Lower leg skin (tissue), 4 donors: ENCODE measurements around the gene MFGE8. TPM values are rescaled to one million over a fixed set of nuclear protein-coding genes. Genes with fewer than 3 reads are reported as not detected.

Experiments used
- DNase-seq, 2 donors: peaks; one replicate each; pipeline ENCODE4 v3.0.0-alpha.2; 2019; ENCODE audit warnings: low spot score in 2 of 2
- H3K4me3 ChIP-seq: fragments of 200-600 bp; sonication (generic); 2 replicates; pipeline ENCODE4 v1.5.1; 2017; ENCODE audit warnings: mild to moderate bottlenecking, low read depth; ENCODE audit not compliant: poor library complexity, severe bottlenecking
- CTCF ChIP-seq, 3 donors: fragments of 450-650 bp; IDR thresholded peaks; one replicate each; pipeline ENCODE4 v1.5.1; 2016; ENCODE audit warnings: antibody characterized with exemption in 3 of 3, mild to moderate bottlenecking in 3 of 3, moderate library complexity in 2 of 3
- POLR2A ChIP-seq, 2 donors: fragments of 450-650 bp; IDR thresholded peaks; one replicate each; pipeline ENCODE4 v1.6.1; 2016 to 2017; ENCODE audit warnings: antibody characterized with exemption in 2 of 2, mild to moderate bottlenecking in 1 of 2, moderate library complexity in 1 of 2
- WGBS, 2 donors: methylation state at CpG; one replicate each; pipeline ENCODE4 v1.1.5; 2018; 5-methylcytosine and 5-hydroxymethylcytosine counted together
- intact Hi-C: fragments of 100-400 bp; cut with DNase I; formaldehyde crosslinking; loops from one replicate; pipeline ENCODE4 v1.15.0; 2023; ENCODE audit warnings: low total_unique reads
- total RNA-seq, 4 donors: library from RNA; depleted of rRNA; stranded (reverse); fragments of >200 nt; gene quantifications; one replicate each; pipeline ENCODE4 v1.1.0, GENCODE V29; 2016

The MFGE8 gene
- total RNA-seq, 4 donors from 2014 or later: 109 to 237 (median 139) TPM

DNA sequence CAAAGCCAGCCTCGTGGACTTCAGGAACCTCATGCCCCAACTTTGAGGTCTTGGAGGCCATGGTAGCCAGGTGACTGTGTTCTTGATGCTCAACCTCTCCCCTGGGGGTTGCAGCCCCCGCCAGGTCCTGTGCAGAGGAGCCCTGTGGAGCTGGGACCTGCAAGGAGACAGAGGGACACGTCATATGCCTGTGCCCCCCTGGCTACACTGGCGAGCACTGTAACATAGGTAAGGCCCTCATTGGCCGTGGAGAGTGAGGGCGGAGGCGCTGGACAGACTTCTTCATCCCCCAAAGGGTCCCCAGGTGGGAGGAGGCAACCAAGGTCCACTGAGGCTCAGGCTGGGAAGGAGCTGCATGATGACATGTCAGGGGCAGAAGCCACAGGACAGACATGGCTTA is 53.0 kb downstream of the MFGE8 start:
- no peak overlapping the region for H3K4me3 ChIP-seq
- 78 to 86% methylated on average over 7 of the region's 7 CpGs for WGBS, 2 donors
- intact Hi-C loops: no loop called here
- DNase-seq: no peak
- TF ChIP-seq POLR2A (IDR thresholded peaks at IDR 0.05) (no peak), CTCF (IDR thresholded peaks at IDR 0.05) (no peak)

DNA sequence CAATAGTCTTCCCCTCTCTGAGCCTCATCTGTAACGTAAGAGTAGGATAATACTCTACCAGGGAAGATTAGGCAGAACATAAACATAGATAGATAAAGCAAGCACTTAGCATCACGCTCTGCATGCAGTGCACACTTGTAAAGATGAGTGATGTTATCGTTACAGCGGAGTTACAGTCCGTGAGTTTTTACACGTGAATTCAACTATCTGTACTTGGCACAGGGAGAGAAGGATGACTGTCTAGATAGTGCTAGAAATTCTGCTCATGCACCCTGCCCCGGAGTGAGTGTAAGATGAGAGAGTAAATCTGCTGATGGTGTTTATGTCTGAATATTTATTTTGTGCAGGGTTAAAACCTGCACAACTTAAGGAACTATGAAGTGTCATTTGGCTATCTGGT is 53.6 kb downstream of the MFGE8 start:
- no peak overlapping the region for H3K4me3 ChIP-seq
- WGBS, 2 donors: 56 to 64% methylated on average over 7 of the region's 7 CpGs
- no peak for DNase-seq
- intact Hi-C loops: no loop called here
- no peak for TF ChIP-seq POLR2A (IDR thresholded peaks at IDR 0.05)
- no peak for TF ChIP-seq CTCF (IDR thresholded peaks at IDR 0.05)

- WGBS, 2 donors: 89% methylated on average over 11 of the region's 11 CpGs
- DNase-seq: no peak
- TF ChIP-seq POLR2A (IDR thresholded peaks at IDR 0.05): no peak
- no peak for TF ChIP-seq CTCF (IDR thresholded peaks at IDR 0.05)
- H3K4me3 ChIP-seq: no peak overlapping the region
- intact Hi-C loops: no loop called here
Observed at GRCh38 chr15:88858934-88859333, 54.2 kb downstream of the MFGE8 start.

GRCh38 chr15:88852476-88852875 is 60.7 kb downstream of the MFGE8 start:
- no peak for DNase-seq
- intact Hi-C loops: no loop called here
- TF ChIP-seq CTCF (IDR thresholded peaks at IDR 0.05) (no peak), POLR2A (IDR thresholded peaks at IDR 0.05) (no peak)
- no peak overlapping the region for H3K4me3 ChIP-seq

DNA sequence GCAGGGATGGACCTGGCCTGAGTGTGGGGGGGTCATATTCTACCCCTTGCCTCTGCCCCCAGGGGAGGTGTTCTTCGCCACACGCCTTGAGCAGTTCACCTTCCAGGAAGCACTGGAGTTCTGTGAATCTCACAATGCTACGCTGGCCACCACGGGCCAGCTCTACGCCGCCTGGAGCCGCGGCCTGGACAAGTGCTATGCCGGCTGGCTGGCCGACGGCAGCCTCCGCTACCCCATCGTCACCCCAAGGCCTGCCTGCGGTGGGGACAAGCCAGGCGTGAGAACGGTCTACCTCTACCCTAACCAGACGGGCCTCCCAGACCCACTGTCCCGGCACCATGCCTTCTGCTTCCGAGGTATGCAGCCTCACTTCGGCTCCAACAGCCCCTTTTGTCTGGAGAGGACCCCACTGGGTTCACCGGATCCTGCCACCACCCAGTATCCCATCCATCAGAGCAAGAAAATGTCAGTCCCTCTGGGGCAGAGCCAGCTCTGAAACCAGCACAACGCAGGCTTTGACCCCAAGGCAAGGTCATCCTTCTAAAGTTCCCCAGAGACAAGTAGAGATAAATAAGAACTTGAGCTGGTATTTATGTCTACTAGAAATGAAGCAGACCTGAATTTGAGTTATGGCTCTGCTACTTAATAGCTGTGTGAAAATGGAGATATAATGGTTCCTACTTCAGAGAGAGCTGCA is 63.7 kb downstream of the MFGE8 start:
- intact Hi-C loops: no loop called here
- no peak for TF ChIP-seq POLR2A (IDR thresholded peaks at IDR 0.05)
- no peak for TF ChIP-seq CTCF (IDR thresholded peaks at IDR 0.05)
- 80 to 85% methylated on average over 21 to 22 of the region's 22 CpGs for WGBS, 2 donors
- no peak overlapping the region for H3K4me3 ChIP-seq
- DNase-seq: no peak

Other genes with a start within 250 kb of the MFGE8 start
- under 1 TPM in 3 of 4 donors, not detected in 1; 0.17 to 0.61 (median 0.58) TPM for gene ACAN, start 109.9 kb downstream of the MFGE8 start, total RNA-seq
- gene HAPLN3, start 17.8 kb downstream of the MFGE8 start, total RNA-seq: 1 to 10 TPM; 4.5 to 7.0 (median 5.1) TPM
- gene ABHD2, start 175.1 kb upstream of the MFGE8 start, total RNA-seq: 10 to 100 TPM; 21.5 to 57.3 (median 38.5) TPM